HepG2 (cell line): ENCODE data around the gene CMTM2. TPM values are rescaled to one million over a fixed set of nuclear protein-coding genes. Genes with fewer than 3 reads are reported as not detected.

Experiments
- ATAC-seq: fragments of 200-7000 bp; cut with Tn5 transposase; 3 replicates; pipeline ENCODE4 v1.9.1; 2020; ENCODE audit warnings: mild to moderate bottlenecking, moderate library complexity
- BruUV-seq: library from RNA; stranded (reverse); fragments of 400-500 nt; replicated peaks from 2 replicates; lab custom pipeline; 2021; lab: Mats Ljungman, UMichigan
- CTCF ChIA-PET: fragments of 300-600 bp; formaldehyde crosslinking; extraction: SDS; loops from one replicate; lab custom pipeline; 2021; ENCODE audit warnings: low total read pairs, inconsistent platforms, low intra/inter-chr PET ratio; lab: Yijun Ruan, JAX
- POLR2A ChIA-PET: fragments of 350-600 bp; sonication (Branson Sonifier 250); formaldehyde crosslinking; loops from one replicate; lab custom pipeline; 2020; ENCODE audit warnings: antibody characterized with exemption, inconsistent platforms; lab: Yijun Ruan, JAX
- DNase-seq: peaks from one replicate; pipeline ENCODE4 v3.0.0-alpha.2; 2015; ENCODE audit warnings: low spot score
- FAIRE-seq: peaks from 3 replicates; lab custom pipeline; 2011; peaks lifted over from hg19 to GRCh38; lab: Jason Lieb, UNC
- H2AFZ ChIP-seq: one replicate; pipeline ENCODE4 v1.6.1; 2011; ENCODE audit warnings: low read length, inconsistent platforms
- H3K27ac ChIP-seq: fragments of 300-600 bp; 3 replicates; pipeline ENCODE4 v1.8.0; 2011; ENCODE audit warnings: mixed run types, mild to moderate bottlenecking, mixed read lengths, low read length, inconsistent platforms; ENCODE audit not compliant: insufficient read depth; ENCODE audit errors: extremely low read length
- H3K27me3 ChIP-seq, 2 experiments: fragments of 200-600 bp in 1 of 2; 2 replicates in 1 of 2; 3 replicates in 1 of 2; pipeline versions ENCODE4 v1.6.0 to v1.8.0; 2011; ENCODE audit warnings: low read length in 2 of 2, mild to moderate bottlenecking in 2 of 2, moderate library complexity in 2 of 2, inconsistent platforms in 1 of 2; ENCODE audit not compliant: insufficient read depth in 2 of 2, control insufficient read depth in 1 of 2
- H3K36me3 ChIP-seq, 2 experiments: fragments of 200-600 bp in 1 of 2; replicated peaks in 1 of 2; 2 replicates in 1 of 2; 3 replicates in 1 of 2; pipeline versions ENCODE4 v1.5.1 to v1.8.0; 2011; ENCODE audit warnings: low read length in 2 of 2, inconsistent platforms in 1 of 2; ENCODE audit not compliant: insufficient read depth in 2 of 2, control insufficient read depth in 1 of 2
- H3K4me1 ChIP-seq: 2 replicates; pipeline ENCODE4 v1.5.1; 2012; ENCODE audit warnings: low read length, inconsistent platforms; ENCODE audit not compliant: insufficient read depth
- H3K4me2 ChIP-seq: 2 replicates; pipeline ENCODE4 v1.6.0; 2011; ENCODE audit warnings: low read depth, low read length, inconsistent platforms
- H3K4me3 ChIP-seq, 3 experiments: fragments of 200-600 bp in 1 of 3; sonication (generic), shearing (Covaris generic) in 1 of 3; replicated peaks in 1 of 3; 2 replicates each; pipeline ENCODE4 v1.5.1; 2011 to 2016; ENCODE audit warnings: low read length in 3 of 3, inconsistent platforms in 2 of 3, low read depth in 2 of 3, mild to moderate bottlenecking in 2 of 3, control low read depth in 1 of 3, mixed read lengths in 1 of 3; ENCODE audit not compliant: insufficient read depth in 1 of 3
- H3K79me2 ChIP-seq: one replicate; pipeline ENCODE4 v1.6.1; 2011; ENCODE audit warnings: low read length, inconsistent platforms; ENCODE audit not compliant: insufficient read depth
- H3K9ac ChIP-seq: 2 replicates; pipeline ENCODE4 v1.6.0; 2011; ENCODE audit warnings: mild to moderate bottlenecking, low read depth, low read length, inconsistent platforms; ENCODE audit not compliant: insufficient read depth
- H3K9me3 ChIP-seq: 2 replicates; pipeline ENCODE4 v1.5.1; 2012; ENCODE audit warnings: mild to moderate bottlenecking, low read length
- H4K20me1 ChIP-seq: 2 replicates; pipeline ENCODE4 v1.6.0; 2011; ENCODE audit warnings: inconsistent platforms, mild to moderate bottlenecking, low read length, moderate library complexity; ENCODE audit not compliant: insufficient read depth
- NR1H2 ChIP-seq: sonication (generic); formaldehyde crosslinking; IDR thresholded peaks from 2 replicates; pipeline ENCODE4 v1.8.1; 2022; ENCODE audit warnings: low read depth, missing genetic modification reagents, borderline replicate concordance
- POGZ ChIP-seq: sonication (generic); formaldehyde crosslinking; IDR thresholded peaks from 2 replicates; pipeline ENCODE4 v1.4.0; 2020; ENCODE audit warnings: mild to moderate bottlenecking, missing genetic modification reagents
- SNAI1 ChIP-seq: sonication (generic); formaldehyde crosslinking; IDR thresholded peaks from 2 replicates; pipeline ENCODE4 v1.5.0; 2020; ENCODE audit warnings: mild to moderate bottlenecking, missing genetic modification reagents, borderline replicate concordance
- SP4 ChIP-seq: sonication (generic); formaldehyde crosslinking; IDR thresholded peaks from 2 replicates; pipeline ENCODE4 v1.8.1; 2023; ENCODE audit warnings: mild to moderate bottlenecking, missing genetic modification reagents
- U2AF2 ChIP-seq: fragments of 200-400 bp; formaldehyde crosslinking; IDR thresholded peaks from 2 replicates; pipeline ENCODE4 v1.6.1; 2017; ENCODE audit warnings: low read depth, mild to moderate bottlenecking, low read length
- ZBTB7B ChIP-seq: sonication (generic); formaldehyde crosslinking; IDR thresholded peaks from 2 replicates; pipeline ENCODE4 v1.4.0; 2020; ENCODE audit warnings: missing genetic modification reagents
- ZFP36L1 ChIP-seq: sonication (generic); formaldehyde crosslinking; IDR thresholded peaks from 2 replicates; pipeline ENCODE4 v1.8.0; 2022; ENCODE audit warnings: mild to moderate bottlenecking, missing genetic modification reagents, moderate library complexity
- ZNF225 ChIP-seq: sonication (generic); formaldehyde crosslinking; IDR thresholded peaks from 2 replicates; pipeline ENCODE4 v1.4.0; 2020; ENCODE audit warnings: mild to moderate bottlenecking, missing genetic modification reagents
- ZNF605 ChIP-seq: sonication (generic); formaldehyde crosslinking; IDR thresholded peaks from 2 replicates; pipeline ENCODE4 v1.8.0; 2022; ENCODE audit warnings: mild to moderate bottlenecking, missing genetic modification reagents
- ZNF775 ChIP-seq: sonication (generic); formaldehyde crosslinking; IDR thresholded peaks from 2 replicates; pipeline ENCODE4 v1.4.0; 2020; ENCODE audit warnings: missing genetic modification reagents, mild to moderate bottlenecking, moderate library complexity, borderline replicate concordance
- ZNF883 ChIP-seq: sonication (generic); formaldehyde crosslinking; IDR thresholded peaks from 2 replicates; pipeline ENCODE4 v1.5.1; 2020; ENCODE audit warnings: mild to moderate bottlenecking, missing genetic modification reagents; ENCODE audit errors: not compliant biosample characterization
- WGBS: methylation state at CpG from one replicate; pipeline ENCODE4 v1.1.6; 2017; ENCODE audit warnings: low lambda C conversion rate; 5-methylcytosine and 5-hydroxymethylcytosine counted together
- in situ Hi-C: cut with HindIII; loops from 2 replicates; pipeline ENCODE4 v1.10.0; 2017; ENCODE audit warnings: low pct_unique_long_range_greater_than_20kb; ENCODE audit not compliant: extremely low pct_ligation_motif_present
- intact Hi-C: fragments of 100-400 bp; cut with micrococcal nuclease; formaldehyde crosslinking; loops from one replicate; pipeline ENCODE4 v1.10.0; 2022; ENCODE audit not compliant: unreplicated experiment
- polyA plus RNA-seq, 8 experiments: library from polyadenylated mRNA; depleted of rRNA in 3 of 8; stranded (reverse) in 7 of 8; unstranded in 1 of 8; fragments of >200 nt; fragmentation: Illumina TruSeq in 4 of 8; extraction: Trizol in 4 of 8; gene quantifications; 2 replicates each; pipeline versions ENCODE4 v1.2.1 to v1.2.3, GENCODE V29; 2011 to 2016; ENCODE audit warnings: low read depth in 4 of 8, missing spikeins in 1 of 8, mixed read lengths in 1 of 8; ENCODE audit not compliant: insufficient read depth in 1 of 8
- total RNA-seq, 5 experiments: library from RNA; depleted of rRNA; stranded (reverse); fragments of >200 nt; fragmentation: Illumina TruSeq; extraction: Trizol; gene quantifications; 2 replicates each; pipeline ENCODE4 v1.2.3, GENCODE V29; 2016; ENCODE audit warnings: low read depth in 1 of 5

Gene CMTM2
- total and polyA plus RNA-seq, 2 of the 13 experiments (the other 11 are each of a cell fraction or from before 2014, with no cell fraction given): not detected

DNA sequence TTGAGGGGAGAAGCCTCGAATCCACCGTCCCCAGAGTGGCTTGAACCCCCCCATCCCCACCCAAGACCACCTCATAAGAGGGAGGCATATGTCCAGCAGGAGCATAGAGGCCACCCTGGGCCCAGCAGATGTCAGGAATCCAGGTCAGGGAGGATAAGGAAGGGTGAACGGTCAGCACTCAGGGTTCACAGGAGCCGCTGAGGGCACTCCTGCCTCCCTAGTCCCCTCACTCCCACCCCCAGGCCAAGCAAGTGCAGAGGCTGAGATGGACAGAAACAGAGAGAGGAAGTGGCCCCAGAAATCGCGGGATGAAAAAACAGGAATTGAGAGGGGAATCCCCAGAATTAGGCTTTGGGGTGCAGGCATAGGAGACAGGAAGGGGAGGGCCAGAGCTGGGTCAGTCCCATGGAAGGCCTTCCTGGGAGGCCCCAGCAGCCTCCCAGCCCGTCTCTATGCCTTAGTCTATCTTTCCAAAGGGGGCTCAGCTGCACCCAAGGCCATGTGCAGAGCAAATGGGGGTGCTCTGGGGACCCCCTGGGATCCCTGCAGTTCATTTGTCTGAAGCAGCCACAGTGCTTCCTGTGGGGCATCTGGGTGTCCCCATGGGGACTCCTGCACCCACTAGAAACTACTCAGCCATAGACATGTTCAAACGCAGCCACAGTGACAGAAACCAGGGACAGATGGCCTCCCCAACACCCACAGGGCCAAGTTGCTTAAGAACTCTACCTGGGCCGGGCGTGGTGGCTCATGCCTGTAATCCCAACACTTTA lies 26.9 kb downstream of the CMTM2 start:
- Histone ChIP-seq H3K4me3 (peak overlapping the region; percentile 81 to 87 (median 86); a peak in 5 of 6 replicates), H3K27ac (peak overlapping the region; percentile 54), H3K4me1 (peaks cover 55% of the 10 kb centered on the region), H2AFZ (no peak overlapping the region), H3K4me2 (peak overlapping the region; percentile 83), H3K27me3 (no peaks in the 10 kb centered on the region), H3K79me2 (peaks cover 9% of the 10 kb centered on the region), H3K9me3 (no peaks in the 10 kb centered on the region), H4K20me1 (peaks cover 13% of the 10 kb centered on the region; the same call in 1 of the 2 replicates), H3K36me3 (peaks cover 15 to 22% of the 10 kb centered on the region in 2 experiments), H3K9ac (peak overlapping the region; percentile 81)
- intact Hi-C loops (loop anchor here (2.0 kb wide), 2 partner anchors 53 to 89 kb away; partner anchors contain the start of gene CKLF), in situ Hi-C loops (loop anchor here (5.0 kb wide), 2 partner anchors 86 to 261 kb away; no protein-coding TSS in a partner anchor)
- DNase-seq: no peak
- ChIA-PET POLR2A (no interaction called here), CTCF (interaction anchor here (3.0 kb wide), 1 partner anchor 45 kb away, joined by 12 read pairs; no protein-coding TSS in a partner anchor)
- BruUV-seq: TSS peak; percentile 60
- no peak for FAIRE-seq
- no peak for ATAC-seq
- WGBS: 72% methylated on average over 10 of the region's 10 CpGs
- no peak for TF ChIP-seq ZNF605 (CRISPR knock-in tag)
- TF ChIP-seq NR1H2 (CRISPR knock-in tag): no peak
- TF ChIP-seq SP4: 0 out of 2 replicates have a peak, but pooled peaks have one; percentile 25
- TF ChIP-seq POGZ (CRISPR knock-in tag): 0 out of 2 replicates have a peak, but pooled peaks have one; percentile 16
- 0 out of 2 replicates have a peak, but pooled peaks have one; percentile 12 for TF ChIP-seq ZFP36L1 (CRISPR knock-in tag)
- no peak for TF ChIP-seq ZNF775
- TF ChIP-seq ZNF225 (CRISPR knock-in tag): peak; percentile 15; the same call in 1 of the 2 replicates
- TF ChIP-seq SNAI1 (CRISPR knock-in tag): 0 out of 2 replicates have a peak, but pooled peaks have one; percentile 44
- TF ChIP-seq U2AF2: no peak
- TF ChIP-seq ZNF883: no peak
- TF ChIP-seq ZBTB7B (CRISPR knock-in tag): 0 out of 2 replicates have a peak, but pooled peaks have one; percentile 1
